Measurements from ENCODE around the gene COL9A1. TPM values are rescaled to one million over a fixed set of nuclear protein-coding genes. Genes with fewer than 3 reads are reported as not detected.

The COL9A1 gene
- total RNA-seq, 1 donor from 2014 or later, result 0.27 TPM

DNA sequence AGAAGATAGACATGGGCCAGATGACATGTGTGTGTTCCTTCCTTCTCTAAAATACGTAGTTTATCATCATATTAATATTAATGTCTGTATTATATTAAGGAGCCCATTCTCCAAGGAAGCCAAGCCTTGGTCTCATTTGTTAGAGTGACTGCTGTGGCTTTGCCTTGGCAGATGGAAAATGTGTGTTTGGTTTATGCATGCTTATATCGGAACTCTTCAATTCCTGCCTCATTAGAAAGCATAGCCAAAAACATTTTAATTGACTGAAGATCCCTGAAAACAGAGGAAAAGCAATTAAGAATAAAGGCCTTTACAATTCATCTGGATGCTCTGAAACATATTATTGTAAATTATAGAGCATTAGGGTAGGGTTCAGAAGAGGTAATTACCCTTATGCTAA, 106.4 kb downstream of the COL9A1 start:
- no peak for DNase-seq (ENCODE audit: low spot score)
- Mint-ChIP-seq H3K36me3 (ENCODE audit: low read depth) (no peaks in the 10 kb centered on the region), H3K4me3 (ENCODE audit: unreplicated experiment) (no peak overlapping the region), H3K27ac (ENCODE audit: unreplicated experiment) (no peak overlapping the region), H3K9me3 (ENCODE audit: low read depth) (no peaks in the 10 kb centered on the region), H3K27me3 (ENCODE audit: low read depth) (peaks cover 18% of the 10 kb centered on the region), H3K4me1 (ENCODE audit: low read depth) (no peaks in the 10 kb centered on the region)
- no peak for TF ChIP-seq CTCF (IDR thresholded peaks at IDR 0.05)

DNA sequence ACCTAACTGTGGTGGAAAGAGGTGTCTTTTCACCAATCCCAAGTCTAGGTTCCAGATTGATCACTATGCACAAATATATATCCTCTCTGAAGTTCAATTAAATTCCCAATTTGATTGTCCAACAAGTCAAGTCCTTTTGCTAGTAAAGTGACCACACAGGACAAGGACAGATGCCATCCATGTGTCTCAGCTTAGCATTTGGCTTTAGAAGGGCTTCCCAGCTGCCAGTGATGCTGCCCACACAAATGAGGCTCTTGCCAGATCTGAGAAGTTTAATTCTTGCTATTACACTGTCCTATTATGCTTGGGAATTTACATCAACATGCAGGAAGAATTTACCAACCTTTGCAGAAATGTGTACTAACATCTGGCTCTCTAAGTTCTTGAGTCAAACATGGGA, 108.5 kb downstream of the COL9A1 start:
- DNase-seq (ENCODE audit: low spot score), result no peak
- H3K9me3 Mint-ChIP-seq (ENCODE audit: low read depth), result no peaks in the 10 kb centered on the region
- H3K36me3 Mint-ChIP-seq (ENCODE audit: low read depth), result no peaks in the 10 kb centered on the region
- H3K27ac Mint-ChIP-seq (ENCODE audit: unreplicated experiment), result no peak overlapping the region
- no peak overlapping the region for H3K4me3 Mint-ChIP-seq (ENCODE audit: unreplicated experiment)
- no peak for TF ChIP-seq CTCF (IDR thresholded peaks at IDR 0.05)
- H3K4me1 Mint-ChIP-seq (ENCODE audit: low read depth), result peaks cover 4% of the 10 kb centered on the region
- peaks cover 18% of the 10 kb centered on the region for H3K27me3 Mint-ChIP-seq (ENCODE audit: low read depth)

DNA sequence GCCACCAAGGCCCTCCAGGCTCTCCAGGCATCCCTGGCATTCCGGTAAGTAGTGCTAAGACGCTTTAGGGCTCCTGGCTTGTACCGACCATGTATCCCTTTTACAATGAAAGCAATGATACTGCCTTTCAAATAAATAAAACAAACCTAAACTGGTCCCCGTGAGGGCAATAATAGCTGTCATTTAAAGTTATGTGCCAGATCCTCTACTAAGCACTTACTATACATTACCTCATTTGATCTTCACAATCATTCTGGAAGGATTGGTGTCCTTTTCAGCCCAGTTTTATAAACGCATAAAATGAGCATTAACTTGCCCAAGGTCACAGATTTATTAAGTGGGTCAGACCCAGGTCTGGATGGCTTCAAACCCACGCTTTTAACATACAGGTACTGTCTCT, 114.7 kb downstream of the COL9A1 start:
- no peak overlapping the region for H3K27ac Mint-ChIP-seq (ENCODE audit: unreplicated experiment)
- no peak for DNase-seq (ENCODE audit: low spot score)
- no peak for TF ChIP-seq CTCF (IDR thresholded peaks at IDR 0.05)
- peaks cover 4% of the 10 kb centered on the region for H3K4me1 Mint-ChIP-seq (ENCODE audit: low read depth)
- no peaks in the 10 kb centered on the region for H3K36me3 Mint-ChIP-seq (ENCODE audit: low read depth)
- H3K9me3 Mint-ChIP-seq (ENCODE audit: low read depth), result no peaks in the 10 kb centered on the region
- no peak overlapping the region for H3K4me3 Mint-ChIP-seq (ENCODE audit: unreplicated experiment)
- H3K27me3 Mint-ChIP-seq (ENCODE audit: low read depth), result peaks cover 6% of the 10 kb centered on the region

- H3K27me3 Mint-ChIP-seq (ENCODE audit: low read depth), result no peaks in the 10 kb centered on the region
- TF ChIP-seq CTCF (IDR thresholded peaks at IDR 0.05), result no peak
- no peak overlapping the region for H3K27ac Mint-ChIP-seq (ENCODE audit: unreplicated experiment)
- DNase-seq (ENCODE audit: low spot score), result no peak
- H3K9me3 Mint-ChIP-seq (ENCODE audit: low read depth), result no peaks in the 10 kb centered on the region
- no peak overlapping the region for H3K4me3 Mint-ChIP-seq (ENCODE audit: unreplicated experiment)
- peaks cover 4% of the 10 kb centered on the region for H3K4me1 Mint-ChIP-seq (ENCODE audit: low read depth)
- H3K36me3 Mint-ChIP-seq (ENCODE audit: low read depth), result no peaks in the 10 kb centered on the region
Observed at GRCh38 chr6:70186461-70186860, 116.4 kb downstream of the COL9A1 start.

- Mint-ChIP-seq H3K27me3 (ENCODE audit: low read depth) (no peaks in the 10 kb centered on the region), H3K27ac (ENCODE audit: unreplicated experiment) (no peak overlapping the region), H3K9me3 (ENCODE audit: low read depth) (no peaks in the 10 kb centered on the region), H3K36me3 (ENCODE audit: low read depth) (no peaks in the 10 kb centered on the region), H3K4me1 (ENCODE audit: low read depth) (no peaks in the 10 kb centered on the region), H3K4me3 (ENCODE audit: unreplicated experiment) (no peak overlapping the region)
- no peak for TF ChIP-seq CTCF (IDR thresholded peaks at IDR 0.05)
- DNase-seq (ENCODE audit: low spot score), result no peak
Observed at GRCh38 chr6:70184723-70185122, 118.2 kb downstream of the COL9A1 start.
